MCF 10A (cell line): ENCODE measurements around the gene DYSF. TPM values are rescaled to one million over a fixed set of nuclear protein-coding genes. Genes with fewer than 3 reads are reported as not detected.

Source experiments
- BruUV-seq: library from RNA; stranded (reverse); fragments of 400-500 nt; replicated peaks from 2 replicates; lab custom pipeline; 2021; lab: Mats Ljungman, UMichigan
- CTCF ChIA-PET: fragments of 300-600 bp; sonication (Branson Sonifier 250); formaldehyde crosslinking; extraction: SDS; loops from one replicate; lab custom pipeline; 2021; ENCODE audit warnings: antibody characterized with exemption, inconsistent platforms; lab: Yijun Ruan, JAX
- POLR2A ChIA-PET: fragments of 300-600, 350-650 bp; sonication (Branson Sonifier 250); formaldehyde crosslinking; extraction: SDS; loops from one replicate; lab custom pipeline; 2020; ENCODE audit warnings: antibody characterized with exemption, inconsistent platforms; lab: Yijun Ruan, JAX
- DNase-seq: peaks from one replicate; pipeline ENCODE4 v3.0.0-alpha.2; 2018; ENCODE audit not compliant: unreplicated experiment
- H3K27ac Mint-ChIP-seq: one replicate; pipeline ENCODE4 v1.8.0; 2022; ENCODE audit warnings: mild to moderate bottlenecking, low read depth, mixed read lengths; ENCODE audit not compliant: unreplicated experiment
- H3K27me3 Mint-ChIP-seq: one replicate; pipeline ENCODE4 v1.8.0; 2022; ENCODE audit warnings: mixed read lengths; ENCODE audit not compliant: insufficient read depth, unreplicated experiment
- H3K36me3 Mint-ChIP-seq: one replicate; pipeline ENCODE4 v1.8.0; 2022; ENCODE audit warnings: mild to moderate bottlenecking, moderate library complexity, mixed read lengths; ENCODE audit not compliant: insufficient read depth, unreplicated experiment
- H3K4me1 Mint-ChIP-seq: one replicate; pipeline ENCODE4 v1.8.0; 2022; ENCODE audit warnings: mixed read lengths; ENCODE audit not compliant: insufficient read depth, unreplicated experiment
- H3K4me3 Mint-ChIP-seq: one replicate; pipeline ENCODE4 v1.8.0; 2022; ENCODE audit warnings: mild to moderate bottlenecking, moderate library complexity, mixed read lengths; ENCODE audit not compliant: unreplicated experiment
- H3K9me3 Mint-ChIP-seq: one replicate; pipeline ENCODE4 v1.8.0; 2022; ENCODE audit warnings: mixed read lengths; ENCODE audit not compliant: unreplicated experiment
- intact Hi-C: fragments of 100-400 bp; cut with micrococcal nuclease; formaldehyde crosslinking; loops from 2 replicates; pipeline ENCODE4 v1.14.1; 2022
- total RNA-seq: library from RNA; stranded (reverse); gene quantifications from 2 replicates; pipeline ENCODE4 v1.2.3, GENCODE V29; 2022
- TF ChIP-seq, protein P1 (sequence below): fragments of 200-600 bp; IDR thresholded peaks from one replicate; pipeline ENCODE4 v1.8.0; 2022; ENCODE audit warnings: antibody characterized with exemption, mild to moderate bottlenecking; ENCODE audit not compliant: unreplicated experiment

DYSF gene
- total RNA-seq, 1 experiment from 2014 or later, result 2.0 TPM

GRCh38 chr2:71550801-71551630 lies 97.7 kb downstream of the DYSF start:
- Mint-ChIP-seq H3K4me3 (no peak overlapping the region), H3K4me1 (no peaks in the 10 kb centered on the region), H3K9me3 (peaks cover 7% of the 10 kb centered on the region), H3K27ac (no peak overlapping the region), H3K36me3 (no peaks in the 10 kb centered on the region), H3K27me3 (peaks cover 2% of the 10 kb centered on the region)
- no peak for DNase-seq
- POLR2A ChIA-PET, result interaction anchor here (0.6 kb wide), 1 partner anchor 1070 kb away, joined by 3 read pairs; no protein-coding TSS in a partner anchor
- TF ChIP-seq, protein P1, sequence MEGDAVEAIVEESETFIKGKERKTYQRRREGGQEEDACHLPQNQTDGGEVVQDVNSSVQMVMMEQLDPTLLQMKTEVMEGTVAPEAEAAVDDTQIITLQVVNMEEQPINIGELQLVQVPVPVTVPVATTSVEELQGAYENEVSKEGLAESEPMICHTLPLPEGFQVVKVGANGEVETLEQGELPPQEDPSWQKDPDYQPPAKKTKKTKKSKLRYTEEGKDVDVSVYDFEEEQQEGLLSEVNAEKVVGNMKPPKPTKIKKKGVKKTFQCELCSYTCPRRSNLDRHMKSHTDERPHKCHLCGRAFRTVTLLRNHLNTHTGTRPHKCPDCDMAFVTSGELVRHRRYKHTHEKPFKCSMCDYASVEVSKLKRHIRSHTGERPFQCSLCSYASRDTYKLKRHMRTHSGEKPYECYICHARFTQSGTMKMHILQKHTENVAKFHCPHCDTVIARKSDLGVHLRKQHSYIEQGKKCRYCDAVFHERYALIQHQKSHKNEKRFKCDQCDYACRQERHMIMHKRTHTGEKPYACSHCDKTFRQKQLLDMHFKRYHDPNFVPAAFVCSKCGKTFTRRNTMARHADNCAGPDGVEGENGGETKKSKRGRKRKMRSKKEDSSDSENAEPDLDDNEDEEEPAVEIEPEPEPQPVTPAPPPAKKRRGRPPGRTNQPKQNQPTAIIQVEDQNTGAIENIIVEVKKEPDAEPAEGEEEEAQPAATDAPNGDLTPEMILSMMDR, result no peak
- BruUV-seq, result no TSS peak
- intact Hi-C loops, result no loop called here
- CTCF ChIA-PET, result interaction anchor here (0.6 to 1.6 kb wide), 6 partner anchors 14 to 1027 kb away, joined by 3 to 7 read pairs (median 4); no protein-coding TSS in a partner anchor

GRCh38 chr2:71551631-71551915 lies 98.2 kb downstream of the DYSF start:
- Mint-ChIP-seq H3K4me3 (no peak overlapping the region), H3K27me3 (no peaks in the 10 kb centered on the region), H3K36me3 (no peaks in the 10 kb centered on the region), H3K4me1 (no peaks in the 10 kb centered on the region), H3K27ac (no peak overlapping the region), H3K9me3 (peaks cover 7% of the 10 kb centered on the region)
- no peak for DNase-seq
- intact Hi-C loops, result no loop called here
- TF ChIP-seq, protein P1, result no peak
- POLR2A ChIA-PET, result no interaction called here
- BruUV-seq, result no TSS peak
- CTCF ChIA-PET, result interaction anchor here (0.6 to 1.6 kb wide), 7 partner anchors 15 to 1026 kb away, joined by 3 to 7 read pairs (median 4); no protein-coding TSS in a partner anchor

DNA sequence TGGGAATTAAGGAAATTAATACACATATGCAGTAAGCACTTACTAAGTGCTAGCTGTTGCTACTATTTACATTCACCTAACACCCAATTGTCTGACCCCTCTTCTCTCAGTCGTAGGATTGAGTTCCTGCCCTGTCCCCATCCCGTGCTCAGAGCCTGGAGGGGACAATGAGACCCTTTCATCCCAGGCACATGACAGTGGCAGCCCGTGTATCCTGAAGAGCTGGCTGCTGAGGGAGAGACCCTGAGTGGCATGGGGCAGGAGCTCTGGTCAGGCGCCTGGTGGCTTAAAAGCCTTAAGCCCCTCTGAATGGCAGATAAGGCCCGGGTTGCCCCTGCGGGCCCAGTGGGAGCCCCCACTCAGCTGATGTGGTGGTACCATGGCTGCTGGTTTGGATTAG lies 99.0 kb downstream of the DYSF start:
- Mint-ChIP-seq H3K27me3 (no peaks in the 10 kb centered on the region), H3K27ac (no peak overlapping the region), H3K9me3 (peaks cover 7% of the 10 kb centered on the region), H3K4me3 (no peak overlapping the region), H3K36me3 (no peaks in the 10 kb centered on the region), H3K4me1 (no peaks in the 10 kb centered on the region)
- intact Hi-C loops, result no loop called here
- ChIA-PET CTCF (interaction anchor here (0.7 to 1.6 kb wide), 5 partner anchors 16 to 598 kb away, joined by 3 to 5 read pairs (median 3); no protein-coding TSS in a partner anchor), POLR2A (interaction anchor here (0.5 kb wide), 1 partner anchor 887 kb away, joined by 3 read pairs; no protein-coding TSS in a partner anchor)
- no TSS peak for BruUV-seq
- TF ChIP-seq, protein P1, result no peak
- no peak for DNase-seq

DNA sequence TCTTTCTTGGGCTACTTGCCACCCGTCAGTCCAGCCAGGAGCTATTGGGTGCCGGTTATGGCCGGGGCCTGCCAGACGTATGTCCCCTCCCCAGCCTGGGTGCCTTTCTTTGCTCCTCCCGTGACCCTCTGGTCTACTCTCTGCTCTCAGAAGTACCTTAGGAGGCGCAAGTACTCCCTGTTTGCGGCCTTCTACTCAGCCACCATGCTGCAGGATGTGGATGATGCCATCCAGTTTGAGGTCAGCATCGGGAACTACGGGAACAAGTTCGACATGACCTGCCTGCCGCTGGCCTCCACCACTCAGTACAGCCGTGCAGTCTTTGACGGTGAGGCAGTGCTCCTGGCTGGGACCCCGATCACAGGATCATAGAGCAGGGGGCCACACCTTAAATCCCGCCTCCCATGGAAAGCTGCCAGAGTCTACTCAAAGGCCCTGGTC lies 99.5 kb downstream of the DYSF start:
- POLR2A ChIA-PET, result no interaction called here
- peaks cover 7% of the 10 kb centered on the region for H3K9me3 Mint-ChIP-seq
- H3K36me3 Mint-ChIP-seq, result no peaks in the 10 kb centered on the region
- no peak overlapping the region for H3K27ac Mint-ChIP-seq
- CTCF ChIA-PET, result interaction anchor here (0.6 to 1.3 kb wide), 3 partner anchors 135 to 598 kb away, joined by 3 to 5 read pairs (median 3); no protein-coding TSS in a partner anchor
- BruUV-seq, result no TSS peak
- DNase-seq, result no peak
- TF ChIP-seq, protein P1, result no peak
- no peak overlapping the region for H3K4me3 Mint-ChIP-seq
- intact Hi-C loops, result no loop called here
- no peaks in the 10 kb centered on the region for H3K27me3 Mint-ChIP-seq
- no peaks in the 10 kb centered on the region for H3K4me1 Mint-ChIP-seq
